ENCODE results near the gene TEX14.
"Not testable (repeated sequence)": the region's sequence is repeated elsewhere in the genome, so short reads cannot be mapped to it uniquely, and the experiment has no call there.

Gene TEX14

GRCh38 chr17:58691701-58692238, at the start of gene TEX14:
Gene TEX14, minus strand, starts transcription at chr17:58692045. Its CDS starts 40,044 bp downstream, at chr17:58652001.
- DNase-seq = peak; percentile 56

GRCh38 chr17:58741121-58741625, 49.3 kb upstream of the TEX14 start:
- no peak for DNase-seq

- DNase-seq = no peak
These were observed 43.0 kb upstream of the TEX14 start for GRCh38 chr17:58734811-58735210.

GRCh38 chr17:58734040-58734439, 42.2 kb upstream of the TEX14 start:
- DNase-seq = no peak

GRCh38 chr17:58730937-58731336, 39.1 kb upstream of the TEX14 start:
- DNase-seq = no peak

- no peak for DNase-seq
These were observed 37.0 kb upstream of the TEX14 start for GRCh38 chr17:58728798-58729197.

GRCh38 chr17:58722696-58723095, 30.9 kb upstream of the TEX14 start:
- DNase-seq = no peak

- no peak for DNase-seq
These were observed 30.4 kb upstream of the TEX14 start for GRCh38 chr17:58722274-58722673.

- DNase-seq = no peak
These were observed 19.2 kb upstream of the TEX14 start for GRCh38 chr17:58710948-58711552.

- no peak for DNase-seq
These were observed 14.7 kb upstream of the TEX14 start for GRCh38 chr17:58706351-58707140.

GRCh38 chr17:58703916-58704286, 12.1 kb upstream of the TEX14 start:
- no peak for DNase-seq

GRCh38 chr17:58703137-58703915, 11.5 kb upstream of the TEX14 start:
- DNase-seq = no peak

- no peak for DNase-seq
These were observed 10.9 kb upstream of the TEX14 start for GRCh38 chr17:58702708-58703107.

- no peak for DNase-seq
These were observed 10.2 kb upstream of the TEX14 start for GRCh38 chr17:58702045-58702476.

- DNase-seq = no peak
These were observed 7.9 kb upstream of the TEX14 start for GRCh38 chr17:58699771-58700170.

GRCh38 chr17:58694826-58695225, 3.0 kb upstream of the TEX14 start:
- DNase-seq = no peak

GRCh38 chr17:58694302-58694701, 2.5 kb upstream of the TEX14 start:
- no peak for DNase-seq

- no peak for DNase-seq
These were observed 1.9 kb upstream of the TEX14 start for GRCh38 chr17:58693751-58694150.

GRCh38 chr17:58693208-58693607, 1.4 kb upstream of the TEX14 start:
- DNase-seq = no peak

GRCh38 chr17:58692239-58693055, 602 bp upstream of the TEX14 start, which contains the start of gene RAD51C:
Gene RAD51C, plus strand, starts transcription at chr17:58692602. Its CDS starts 42 bp downstream, at chr17:58692644.
- DNase-seq = peak; percentile 94

GRCh38 chr17:58690033-58690432, 1.8 kb downstream of the TEX14 start:
- DNase-seq = not testable (repeated sequence)

GRCh38 chr17:58688521-58688920, 3.3 kb downstream of the TEX14 start:
- no peak for DNase-seq
